ENCODE data around the gene SPATS2. TPM values are rescaled to one million over a fixed set of nuclear protein-coding genes. Genes with fewer than 3 reads are reported as not detected.

SPATS2 gene
- total RNA-seq, 1 donor = 34.1 TPM

- no peak for TF ChIP-seq CTCF (IDR thresholded peaks at IDR 0.05; ENCODE audit: insufficient read depth, low read length)
- H3K4me3 ChIP-seq (ENCODE audit: low read depth, low read length) = no peak overlapping the region
- no peak for DNase-seq (ENCODE audit: low read depth)
These were observed 184.8 kb downstream of the SPATS2 start for GRCh38 chr12:49552014-49552413.

- no peak for DNase-seq (ENCODE audit: low read depth)
- TF ChIP-seq CTCF (IDR thresholded peaks at IDR 0.05; ENCODE audit: insufficient read depth, low read length) = no peak
- H3K4me3 ChIP-seq (ENCODE audit: low read depth, low read length) = no peak overlapping the region
These were observed 185.2 kb downstream of the SPATS2 start for GRCh38 chr12:49552425-49552824.

- DNase-seq (ENCODE audit: low read depth) = no peak
- no peak overlapping the region for H3K4me3 ChIP-seq (ENCODE audit: low read depth, low read length)
- TF ChIP-seq CTCF (IDR thresholded peaks at IDR 0.05; ENCODE audit: insufficient read depth, low read length) = no peak
These were observed 185.6 kb downstream of the SPATS2 start for GRCh38 chr12:49552899-49553298.

- DNase-seq (ENCODE audit: low read depth) = no peak
- no peak overlapping the region for H3K4me3 ChIP-seq (ENCODE audit: low read depth, low read length)
- TF ChIP-seq CTCF (IDR thresholded peaks at IDR 0.05; ENCODE audit: insufficient read depth, low read length) = peak; percentile 38
These were observed 186.3 kb downstream of the SPATS2 start for GRCh38 chr12:49553512-49554088.

GRCh38 chr12:49554266-49554665 lies 187.0 kb downstream of the SPATS2 start:
- H3K4me3 ChIP-seq (ENCODE audit: low read depth, low read length) = no peak overlapping the region
- DNase-seq (ENCODE audit: low read depth) = no peak
- TF ChIP-seq CTCF (IDR thresholded peaks at IDR 0.05; ENCODE audit: insufficient read depth, low read length) = no peak

GRCh38 chr12:49555631-49556390 lies 188.5 kb downstream of the SPATS2 start:
- H3K4me3 ChIP-seq (ENCODE audit: low read depth, low read length) = no peak overlapping the region
- DNase-seq (ENCODE audit: low read depth) = no peak
- TF ChIP-seq CTCF (IDR thresholded peaks at IDR 0.05; ENCODE audit: insufficient read depth, low read length) = no peak

Data from fibroblast of the aortic adventitia (primary cell).